Body of pancreas (tissue), 4 donors: ENCODE results near the gene NDUFAF5. TPM values are rescaled to one million over a fixed set of nuclear protein-coding genes. Genes with fewer than 3 reads are reported as not detected.

Experiments
- ATAC-seq: fragments of 150-250 bp; one replicate; pipeline ENCODE4 v1.9.1; 2016
- DNase-seq, 4 donors: peaks; one replicate each; pipeline ENCODE4 v3.0.0-alpha.2; 2019
- H3K27ac ChIP-seq, 4 donors: fragments of 200-600 bp; sonication (generic); 1 replicate in 3 of 4; 2 replicates in 1 of 4; pipeline versions ENCODE4 v1.5.1 to v1.6.1; 2016 to 2019; ENCODE audit warnings: mild to moderate bottlenecking in 1 of 4, mixed read lengths in 1 of 4, moderate library complexity in 1 of 4
- H3K27me3 ChIP-seq, 2 donors: fragments of 200-600 bp; sonication (generic); one replicate each; pipeline ENCODE4 v1.6.0; 2016; ENCODE audit warnings: mild to moderate bottlenecking in 1 of 2
- H3K36me3 ChIP-seq, 2 donors: fragments of 200-600 bp; sonication (generic); replicated peaks in 1 of 2; 2 replicates each; pipeline ENCODE4 v1.5.1; 2016; ENCODE audit warnings: low read depth in 2 of 2; ENCODE audit not compliant: insufficient read depth in 1 of 2
- H3K4me1 ChIP-seq: fragments of 200-600 bp; sonication (generic); one replicate; pipeline ENCODE4 v1.6.0; 2016
- H3K4me3 ChIP-seq, 2 donors: fragments of 200-600 bp; sonication (generic); 1 replicate in 1 of 2; 2 replicates in 1 of 2; pipeline ENCODE4 v1.5.1; 2016 to 2019
- H3K9me3 ChIP-seq, 3 donors: fragments of 200-600 bp; sonication (generic); 1 replicate in 2 of 3; 2 replicates in 1 of 3; pipeline ENCODE4 v1.5.1; 2016
- POLR2A ChIP-seq, 3 donors: fragments of 450-650 bp; IDR thresholded peaks; one replicate each; pipeline ENCODE4 v1.6.1; 2016; ENCODE audit warnings: antibody characterized with exemption in 3 of 3, mild to moderate bottlenecking in 2 of 3
- whole genome bisulfite sequencing, 2 donors: methylation state at CpG; one replicate each; pipeline ENCODE4 v1.1.5; 2017; 5-methylcytosine and 5-hydroxymethylcytosine counted together
- intact Hi-C: fragments of 100-400 bp; cut with DNase I; formaldehyde crosslinking; loops from one replicate; pipeline ENCODE4 v1.15.1; 2023
- total RNA-seq, 2 donors: library from RNA; depleted of rRNA; stranded (reverse); fragments of >200 nt; gene quantifications; one replicate each; pipeline ENCODE4 v1.1.0, GENCODE V29; 2016
- TF ChIP-seq, protein P1 (sequence below), 7 experiments: fragments of 450-650 bp in 4 of 7; fragments of 200-600 bp in 3 of 7; sonication (generic) in 3 of 7; IDR thresholded peaks; one replicate each; pipeline ENCODE4 v1.5.1; 2016 to 2019; ENCODE audit warnings: antibody characterized with exemption in 7 of 7

The NDUFAF5 gene
- total RNA-seq, 2 donors from 2014 or later: 4.4 to 6.3 TPM

DNA sequence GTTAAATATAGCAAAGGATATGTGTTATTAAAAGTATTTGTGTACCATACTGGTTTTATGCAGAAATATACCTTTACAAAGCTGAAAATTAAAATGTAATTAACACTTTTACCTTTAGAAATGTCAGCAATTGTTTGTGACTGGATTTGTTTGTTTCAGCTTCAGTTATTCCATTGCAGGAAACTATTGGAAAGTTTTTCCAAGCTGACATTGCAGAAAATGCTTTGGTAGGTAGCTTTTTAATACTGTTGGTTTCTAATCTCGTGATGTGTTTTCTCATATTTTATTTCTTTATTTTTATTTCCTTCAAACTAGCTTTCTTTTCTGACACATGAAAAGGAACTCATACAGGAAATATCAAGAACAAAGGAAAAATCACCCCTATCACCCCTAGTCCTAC, 8.2 kb downstream of the NDUFAF5 start:
- Histone ChIP-seq H3K4me1 (peaks cover 6% of the 10 kb centered on the region), H3K4me3 (no peak overlapping the region), H3K27ac (no peak overlapping the region), H3K9me3 (no peaks in the 10 kb centered on the region), H3K36me3 (peaks cover 0 to 18% of the 10 kb centered on the region in 2 donors), H3K27me3 (no peaks in the 10 kb centered on the region)
- 94 to 100% methylated on average over 1 of the region's 1 CpG for WGBS, 2 donors
- intact Hi-C loops: no loop called here
- ATAC-seq (no peak), DNase-seq (no peak)
- no peak for TF ChIP-seq POLR2A (IDR thresholded peaks at IDR 0.05)
- TF ChIP-seq, protein P1, sequence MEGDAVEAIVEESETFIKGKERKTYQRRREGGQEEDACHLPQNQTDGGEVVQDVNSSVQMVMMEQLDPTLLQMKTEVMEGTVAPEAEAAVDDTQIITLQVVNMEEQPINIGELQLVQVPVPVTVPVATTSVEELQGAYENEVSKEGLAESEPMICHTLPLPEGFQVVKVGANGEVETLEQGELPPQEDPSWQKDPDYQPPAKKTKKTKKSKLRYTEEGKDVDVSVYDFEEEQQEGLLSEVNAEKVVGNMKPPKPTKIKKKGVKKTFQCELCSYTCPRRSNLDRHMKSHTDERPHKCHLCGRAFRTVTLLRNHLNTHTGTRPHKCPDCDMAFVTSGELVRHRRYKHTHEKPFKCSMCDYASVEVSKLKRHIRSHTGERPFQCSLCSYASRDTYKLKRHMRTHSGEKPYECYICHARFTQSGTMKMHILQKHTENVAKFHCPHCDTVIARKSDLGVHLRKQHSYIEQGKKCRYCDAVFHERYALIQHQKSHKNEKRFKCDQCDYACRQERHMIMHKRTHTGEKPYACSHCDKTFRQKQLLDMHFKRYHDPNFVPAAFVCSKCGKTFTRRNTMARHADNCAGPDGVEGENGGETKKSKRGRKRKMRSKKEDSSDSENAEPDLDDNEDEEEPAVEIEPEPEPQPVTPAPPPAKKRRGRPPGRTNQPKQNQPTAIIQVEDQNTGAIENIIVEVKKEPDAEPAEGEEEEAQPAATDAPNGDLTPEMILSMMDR (IDR thresholded peaks at IDR 0.05): no peak

DNA sequence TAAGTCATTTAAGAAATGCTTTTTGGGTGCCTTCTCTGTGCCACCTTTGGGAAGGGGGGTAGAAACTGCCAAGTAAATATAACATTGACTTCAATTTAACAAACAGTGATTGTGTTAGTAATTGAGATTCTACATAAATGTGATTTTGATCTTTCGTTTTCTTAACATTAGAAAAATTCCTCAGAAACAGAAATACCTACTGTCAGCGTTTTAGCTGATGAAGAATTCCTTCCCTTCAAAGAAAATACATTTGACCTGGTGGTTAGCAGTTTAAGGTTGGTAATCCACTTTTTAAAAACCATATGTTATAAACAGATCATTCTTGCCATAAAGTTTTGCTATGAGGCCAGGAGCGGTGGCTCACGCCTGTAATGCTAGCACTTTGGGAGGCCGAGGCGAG, 9.8 kb downstream of the NDUFAF5 start:
- intact Hi-C loops: no loop called here
- WGBS, 2 donors: 96% methylated on average over 6 of the region's 6 CpGs
- no peak overlapping the region for H3K27ac ChIP-seq
- H3K27me3 ChIP-seq: no peaks in the 10 kb centered on the region
- H3K4me3 ChIP-seq: no peak overlapping the region
- H3K9me3 ChIP-seq: no peaks in the 10 kb centered on the region
- H3K4me1 ChIP-seq: peaks cover under 1% of the 10 kb centered on the region
- H3K36me3 ChIP-seq: peaks cover 0 to 21% of the 10 kb centered on the region in 2 donors
- no peak for TF ChIP-seq POLR2A (IDR thresholded peaks at IDR 0.05)
- TF ChIP-seq, protein P1 (IDR thresholded peaks at IDR 0.05): no peak
- DNase-seq (no peak), ATAC-seq (no peak)

DNA sequence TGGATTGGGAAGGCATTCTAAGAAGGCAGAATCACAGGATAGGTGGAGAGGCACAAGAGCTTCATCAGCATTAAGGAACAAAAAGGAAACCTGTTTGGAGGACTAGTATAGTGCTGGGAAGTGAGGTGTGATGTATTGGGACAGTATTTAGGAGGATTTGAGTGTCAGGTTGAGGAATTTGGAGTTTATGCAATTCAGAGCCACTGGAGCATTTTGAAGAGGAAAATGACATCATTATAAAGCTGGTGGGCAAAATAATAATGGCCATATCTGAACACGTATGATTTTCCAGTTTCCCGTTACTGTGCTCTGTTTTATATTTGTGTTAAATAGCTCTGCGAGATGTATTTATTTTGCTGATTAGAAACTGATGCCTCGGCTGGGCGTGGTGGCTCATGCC, 14.2 kb downstream of the NDUFAF5 start:
- Histone ChIP-seq H3K27me3 (no peaks in the 10 kb centered on the region), H3K4me3 (no peak overlapping the region), H3K4me1 (peaks cover 15% of the 10 kb centered on the region), H3K36me3 (peaks cover 6 to 27% of the 10 kb centered on the region in 2 donors), H3K27ac (no peak overlapping the region), H3K9me3 (no peaks in the 10 kb centered on the region)
- DNase-seq (no peak), ATAC-seq (no peak)
- intact Hi-C loops: no loop called here
- TF ChIP-seq, protein P1 (IDR thresholded peaks at IDR 0.05): no peak
- TF ChIP-seq POLR2A (IDR thresholded peaks at IDR 0.05): no peak
- 90 to 98% methylated on average over 5 of the region's 5 CpGs for WGBS, 2 donors

DNA sequence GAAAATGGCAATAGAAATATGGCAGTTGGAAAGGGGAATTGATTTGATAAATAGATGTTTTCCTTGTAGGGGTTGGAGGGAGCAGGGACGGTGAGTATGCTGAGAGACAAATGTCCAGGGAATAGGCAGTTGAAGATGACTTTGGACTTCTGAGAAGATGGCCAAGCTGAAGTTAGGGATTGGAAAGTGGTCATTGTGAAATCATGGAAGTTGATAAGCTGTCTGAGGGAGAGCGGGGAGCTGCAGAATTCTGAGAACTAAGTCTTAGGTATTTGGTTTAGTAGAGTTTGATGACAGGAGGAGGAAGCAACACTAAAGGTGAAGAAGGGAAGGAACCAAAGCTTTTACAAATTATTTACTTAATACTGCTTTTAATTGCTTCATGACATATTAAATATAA, 15.1 kb downstream of the NDUFAF5 start:
- peak overlapping the region in 3 of 4 donors; percentile 25 to 68 (median 50) for H3K27ac ChIP-seq
- DNase-seq: no peak
- 77 to 91% methylated on average over 2 of the region's 2 CpGs for WGBS, 2 donors
- no peak overlapping the region for H3K4me3 ChIP-seq
- peaks cover 6 to 21% of the 10 kb centered on the region in 2 donors for H3K36me3 ChIP-seq
- intact Hi-C loops: no loop called here
- H3K9me3 ChIP-seq: no peaks in the 10 kb centered on the region
- peaks cover 15% of the 10 kb centered on the region for H3K4me1 ChIP-seq
- TF ChIP-seq POLR2A (IDR thresholded peaks at IDR 0.05): no peak
- TF ChIP-seq, protein P1 (IDR thresholded peaks at IDR 0.05): no peak
- H3K27me3 ChIP-seq: no peaks in the 10 kb centered on the region
- ATAC-seq: no peak

DNA sequence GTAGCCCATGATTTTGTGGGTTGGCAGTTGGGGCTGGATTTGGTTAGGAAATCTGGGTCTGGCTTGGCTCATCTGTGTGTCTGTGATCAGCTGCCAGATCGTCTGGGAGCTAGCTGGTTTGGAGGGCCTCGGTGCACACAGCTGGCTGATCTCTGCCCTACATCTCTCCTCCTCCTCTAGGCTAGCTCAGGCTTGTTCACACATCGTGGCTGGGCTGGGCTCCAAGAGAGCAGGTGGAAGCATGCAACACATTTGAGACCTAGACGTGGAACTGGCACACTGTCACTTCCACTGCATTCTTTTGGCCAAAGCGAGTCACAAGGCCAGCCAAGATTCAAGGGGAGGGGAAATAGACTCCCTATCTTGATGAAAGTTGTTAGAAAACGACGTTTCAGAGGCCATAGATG, 15.9 kb downstream of the NDUFAF5 start:
- 7 to 12% methylated on average over 7 of the region's 7 CpGs for WGBS, 2 donors
- DNase-seq (peak; percentile 90 to 97 (median 94)), ATAC-seq (peak; percentile 99)
- Histone ChIP-seq H3K27ac (peak overlapping the region; percentile 37 to 68 (median 54)), H3K9me3 (no peaks in the 10 kb centered on the region), H3K27me3 (no peaks in the 10 kb centered on the region), H3K36me3 (peaks cover 6 to 17% of the 10 kb centered on the region in 2 donors), H3K4me3 (no peak overlapping the region), H3K4me1 (peaks cover 15% of the 10 kb centered on the region)
- TF ChIP-seq, protein P1 (IDR thresholded peaks at IDR 0.05): peak in 1 of 7 experiments; percentile 6
- TF ChIP-seq POLR2A (IDR thresholded peaks at IDR 0.05): no peak
- intact Hi-C loops: no loop called here
